Body of pancreas (tissue), 4 donors: Measurements from ENCODE around the gene ADGRE1.

Experiments used
- POLR2A ChIP-seq, 3 donors: fragments of 450-650 bp; IDR thresholded peaks; one replicate each; pipeline ENCODE4 v1.6.1; 2016; ENCODE audit warnings: antibody characterized with exemption in 3 of 3, mild to moderate bottlenecking in 2 of 3
- TF ChIP-seq, protein P1 (sequence below), 7 experiments: fragments of 450-650 bp in 4 of 7; fragments of 200-600 bp in 3 of 7; sonication (generic) in 3 of 7; IDR thresholded peaks; one replicate each; pipeline ENCODE4 v1.5.1; 2016 to 2019; ENCODE audit warnings: antibody characterized with exemption in 7 of 7

DNA sequence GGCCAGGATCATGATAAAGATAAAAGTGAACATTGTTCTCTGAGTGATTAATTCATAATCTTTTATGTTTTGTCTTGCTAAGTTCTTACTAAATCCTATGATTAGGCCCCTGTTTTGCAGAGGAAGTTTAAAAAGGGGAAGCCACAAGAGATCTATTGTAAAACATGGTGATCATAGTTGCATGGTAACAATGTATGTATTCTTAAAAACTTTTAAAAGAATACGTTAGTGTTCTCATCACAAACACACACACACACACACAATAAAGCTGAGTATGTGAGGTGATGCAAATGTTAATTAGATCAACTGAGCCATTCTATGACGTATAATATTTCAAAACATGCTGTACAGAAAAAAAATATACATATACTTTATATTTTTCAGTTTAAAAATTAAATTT, 82.6 kb downstream of the ADGRE1 start:
- TF ChIP-seq, protein P1, sequence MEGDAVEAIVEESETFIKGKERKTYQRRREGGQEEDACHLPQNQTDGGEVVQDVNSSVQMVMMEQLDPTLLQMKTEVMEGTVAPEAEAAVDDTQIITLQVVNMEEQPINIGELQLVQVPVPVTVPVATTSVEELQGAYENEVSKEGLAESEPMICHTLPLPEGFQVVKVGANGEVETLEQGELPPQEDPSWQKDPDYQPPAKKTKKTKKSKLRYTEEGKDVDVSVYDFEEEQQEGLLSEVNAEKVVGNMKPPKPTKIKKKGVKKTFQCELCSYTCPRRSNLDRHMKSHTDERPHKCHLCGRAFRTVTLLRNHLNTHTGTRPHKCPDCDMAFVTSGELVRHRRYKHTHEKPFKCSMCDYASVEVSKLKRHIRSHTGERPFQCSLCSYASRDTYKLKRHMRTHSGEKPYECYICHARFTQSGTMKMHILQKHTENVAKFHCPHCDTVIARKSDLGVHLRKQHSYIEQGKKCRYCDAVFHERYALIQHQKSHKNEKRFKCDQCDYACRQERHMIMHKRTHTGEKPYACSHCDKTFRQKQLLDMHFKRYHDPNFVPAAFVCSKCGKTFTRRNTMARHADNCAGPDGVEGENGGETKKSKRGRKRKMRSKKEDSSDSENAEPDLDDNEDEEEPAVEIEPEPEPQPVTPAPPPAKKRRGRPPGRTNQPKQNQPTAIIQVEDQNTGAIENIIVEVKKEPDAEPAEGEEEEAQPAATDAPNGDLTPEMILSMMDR (IDR thresholded peaks at IDR 0.05) = no peak
- no peak for TF ChIP-seq POLR2A (IDR thresholded peaks at IDR 0.05)
